Esophagus (tissue), 2 donors: ENCODE measurements around the gene MAP3K19. TPM values are rescaled to one million over a fixed set of nuclear protein-coding genes. Genes with fewer than 3 reads are reported as not detected.
"Not testable (repeated sequence)": the region's sequence is repeated elsewhere in the genome, so short reads cannot be mapped to it uniquely, and the experiment has no call there.

ENCODE experiments used
- H3K27ac ChIP-seq, 2 donors: one replicate each; pipeline ENCODE4 v1.5.1; 2013; ENCODE audit warnings: low read depth in 2 of 2, mild to moderate bottlenecking in 2 of 2, inconsistent platforms in 1 of 2, low read length in 1 of 2, moderate library complexity in 1 of 2
- H3K27me3 ChIP-seq, 2 donors: one replicate each; pipeline ENCODE4 v1.6.1; 2013; ENCODE audit warnings: low read length in 2 of 2, control low read depth in 1 of 2, mild to moderate bottlenecking in 1 of 2; ENCODE audit not compliant: insufficient read depth in 2 of 2, control insufficient read depth in 1 of 2
- H3K36me3 ChIP-seq, 2 donors: one replicate each; pipeline ENCODE4 v1.6.1; 2013; ENCODE audit warnings: low read length in 1 of 2; ENCODE audit not compliant: control insufficient read depth in 2 of 2, insufficient read depth in 2 of 2
- H3K4me1 ChIP-seq, 2 donors: one replicate each; pipeline ENCODE4 v1.6.1; 2013; ENCODE audit warnings: low read length in 1 of 2; ENCODE audit not compliant: control insufficient read depth in 2 of 2, insufficient read depth in 2 of 2
- H3K4me3 ChIP-seq, 2 donors: one replicate each; pipeline ENCODE4 v1.5.1; 2013; ENCODE audit warnings: low read length in 2 of 2, mild to moderate bottlenecking in 2 of 2, low read depth in 1 of 2, moderate library complexity in 1 of 2
- H3K9me3 ChIP-seq, 2 donors: one replicate each; pipeline ENCODE4 v1.6.1; 2013; ENCODE audit warnings: mild to moderate bottlenecking in 2 of 2, low read depth in 1 of 2, low read length in 1 of 2, moderate library complexity in 1 of 2; ENCODE audit not compliant: control insufficient read depth in 2 of 2, insufficient read depth in 1 of 2
- WGBS, 2 donors: extraction: QIAGEN DNeasy Blood & Tissue Kit; methylation state at CpG; one replicate each; pipeline ENCODE4 v1.1.7; 2013; 5-methylcytosine and 5-hydroxymethylcytosine counted together
- polyA plus RNA-seq, 2 donors: library from polyadenylated mRNA; stranded (reverse); fragments of 200-250 nt; gene quantifications; one replicate each; pipeline ENCODE4 v1.2.3, GENCODE V29; 2013
- donor health status: healthy with polysubstance abuse.
- donor health status: Bipolar disorder and iron deficiency.

MAP3K19 gene
- polyA plus RNA-seq, 2 donors = not detected

- H3K9me3 ChIP-seq = no peaks in the 10 kb centered on the region
- WGBS, 2 donors = 79 to 86% methylated on average over 4 of the region's 4 CpGs
- H3K27ac ChIP-seq = no peak overlapping the region
- H3K27me3 ChIP-seq = no peaks in the 10 kb centered on the region
- H3K36me3 ChIP-seq = no peaks in the 10 kb centered on the region
- H3K4me3 ChIP-seq = no peak overlapping the region
- no peaks in the 10 kb centered on the region for H3K4me1 ChIP-seq
Observed at GRCh38 chr2:135002836-135003235, 44.4 kb downstream of the MAP3K19 start.

GRCh38 chr2:134999521-134999920 is 47.7 kb downstream of the MAP3K19 start:
- H3K27me3 ChIP-seq = no peaks in the 10 kb centered on the region
- no peak overlapping the region for H3K4me3 ChIP-seq
- no peaks in the 10 kb centered on the region for H3K9me3 ChIP-seq
- H3K36me3 ChIP-seq = no peaks in the 10 kb centered on the region
- H3K4me1 ChIP-seq = no peaks in the 10 kb centered on the region
- H3K27ac ChIP-seq = no peak overlapping the region
- WGBS, 2 donors = 67 to 71% methylated on average over 2 of the region's 2 CpGs

GRCh38 chr2:134988994-134989605 is 58.1 kb downstream of the MAP3K19 start:
- Histone ChIP-seq H3K36me3 (no peaks in the 10 kb centered on the region), H3K4me1 (no peaks in the 10 kb centered on the region), H3K4me3 (no peak overlapping the region), H3K27ac (no peak overlapping the region), H3K9me3 (no peaks in the 10 kb centered on the region), H3K27me3 (no peaks in the 10 kb centered on the region)
- 19 to 25% methylated on average over 3 of the region's 3 CpGs for WGBS, 2 donors

- H3K27ac ChIP-seq = no peak overlapping the region
- WGBS, 2 donors = 83 to 92% methylated on average over 3 of the region's 3 CpGs
- no peaks in the 10 kb centered on the region for H3K4me1 ChIP-seq
- no peaks in the 10 kb centered on the region for H3K36me3 ChIP-seq
- no peaks in the 10 kb centered on the region for H3K27me3 ChIP-seq
- no peak overlapping the region for H3K4me3 ChIP-seq
- no peaks in the 10 kb centered on the region for H3K9me3 ChIP-seq
Observed at GRCh38 chr2:134985061-134985460, 62.2 kb downstream of the MAP3K19 start.

GRCh38 chr2:134982603-134983002 is 64.6 kb downstream of the MAP3K19 start:
- Histone ChIP-seq H3K4me3 (no peak overlapping the region), H3K9me3 (no peaks in the 10 kb centered on the region), H3K27ac (no peak overlapping the region), H3K4me1 (no peaks in the 10 kb centered on the region), H3K36me3 (no peaks in the 10 kb centered on the region), H3K27me3 (no peaks in the 10 kb centered on the region)
- WGBS, 2 donors = 79 to 80% methylated on average over 1 of the region's 1 CpG

GRCh38 chr2:134980639-134981038 is 66.6 kb downstream of the MAP3K19 start:
- H3K27ac ChIP-seq = no peak overlapping the region
- no peaks in the 10 kb centered on the region for H3K36me3 ChIP-seq
- H3K9me3 ChIP-seq = no peaks in the 10 kb centered on the region
- H3K4me3 ChIP-seq = no peak overlapping the region
- H3K27me3 ChIP-seq = no peaks in the 10 kb centered on the region
- 94 to 95% methylated on average over 7 of the region's 7 CpGs for WGBS, 2 donors
- H3K4me1 ChIP-seq = no peaks in the 10 kb centered on the region

- Histone ChIP-seq H3K4me3 (no peak overlapping the region), H3K36me3 (no peaks in the 10 kb centered on the region), H3K4me1 (no peaks in the 10 kb centered on the region), H3K27ac (no peak overlapping the region), H3K27me3 (no peaks in the 10 kb centered on the region), H3K9me3 (peaks cover 0 to 5% of the 10 kb centered on the region in 2 donors)
- WGBS, 2 donors = 73 to 77% methylated on average over 4 of the region's 4 CpGs
Observed at GRCh38 chr2:134979221-134979620, 68.0 kb downstream of the MAP3K19 start.

GRCh38 chr2:134977104-134977503 is 70.1 kb downstream of the MAP3K19 start:
- H3K9me3 ChIP-seq, H3K4me1 ChIP-seq, H3K27me3 ChIP-seq, H3K36me3 ChIP-seq, H3K27ac ChIP-seq, H3K4me3 ChIP-seq: not testable (repeated sequence)
- 87% methylated on average over 5 of the region's 5 CpGs for WGBS, 2 donors

- Histone ChIP-seq H3K27me3 (no peaks in the 10 kb centered on the region), H3K27ac (no peak overlapping the region), H3K36me3 (no peaks in the 10 kb centered on the region), H3K4me3 (no peak overlapping the region), H3K4me1 (no peaks in the 10 kb centered on the region), H3K9me3 (peaks cover 0 to 5% of the 10 kb centered on the region in 2 donors)
- WGBS, 2 donors = 70 to 71% methylated on average over 3 of the region's 3 CpGs
Observed at GRCh38 chr2:134976074-134976702, 71.1 kb downstream of the MAP3K19 start.
